ENCODE measurements around the gene PLP2.

PLP2 gene

GRCh38 chrX:49186125-49187027 is 14.7 kb downstream of the PLP2 start, which contains the start of gene PRICKLE3:
PRICKLE3 (minus strand) TSS chrX:49186373; CDS start chrX:49186297, 76 bp downstream.
- ChIA-PET POLR2A (ENCODE audit: low non-redundant PET) (no interaction called here), CTCF (no interaction called here)
- TF ChIP-seq CTCF (conservative IDR thresholded peaks at IDR 0.05; ENCODE audit: low read depth) = peak; percentile 40
- no peak for DNase-seq (ENCODE audit: low spot score)
- peak within 1 kb of the TSS; percentile 93 for H3K27ac ChIP-seq

- ChIA-PET POLR2A (ENCODE audit: low non-redundant PET) (no interaction called here), CTCF (no interaction called here)
- H3K27ac ChIP-seq = peak overlapping the region; percentile 93
These were observed 15.3 kb downstream of the PLP2 start for GRCh38 chrX:49187028-49187394.

GRCh38 chrX:49187526-49187925 is 15.8 kb downstream of the PLP2 start:
- no peak for TF ChIP-seq CTCF (conservative IDR thresholded peaks at IDR 0.05; ENCODE audit: low read depth)
- ChIA-PET CTCF (no interaction called here), POLR2A (ENCODE audit: low non-redundant PET) (no interaction called here)
- H3K27ac ChIP-seq = peak overlapping the region; percentile 93
- no peak for DNase-seq (ENCODE audit: low spot score)

More at GRCh38 chrX:49187028-49187394, 15.3 kb downstream of the PLP2 start:
- TF ChIP-seq CTCF (conservative IDR thresholded peaks at IDR 0.05; ENCODE audit: low read depth) = no peak
- no peak for DNase-seq (ENCODE audit: low spot score)

GRCh38 chrX:49188468-49189076 is 16.9 kb downstream of the PLP2 start:
- POLR2A ChIA-PET (ENCODE audit: low non-redundant PET) = no interaction called here
- DNase-seq (ENCODE audit: low spot score) = no peak
- CTCF ChIA-PET = no interaction called here
- H3K27ac ChIP-seq = peak overlapping the region; percentile 93
- TF ChIP-seq CTCF (conservative IDR thresholded peaks at IDR 0.05; ENCODE audit: low read depth) = no peak

GRCh38 chrX:49189606-49190005 is 17.9 kb downstream of the PLP2 start:
- TF ChIP-seq CTCF (conservative IDR thresholded peaks at IDR 0.05; ENCODE audit: low read depth) = no peak
- CTCF ChIA-PET = interaction anchor here (0.6 kb wide), 1 partner anchor 649 kb away, joined by 6 read pairs; no protein-coding TSS in a partner anchor
- no peak for DNase-seq (ENCODE audit: low spot score)
- H3K27ac ChIP-seq = peak overlapping the region; percentile 93
- POLR2A ChIA-PET (ENCODE audit: low non-redundant PET) = no interaction called here

- POLR2A ChIA-PET (ENCODE audit: low non-redundant PET) = interaction anchor here (0.7 to 1.2 kb wide), 3 partner anchors 11 to 25 kb away, joined by 3 to 6 read pairs (median 3); no protein-coding TSS in a partner anchor
- CTCF ChIA-PET = no interaction called here
- H3K27ac ChIP-seq = peak overlapping the region; percentile 93
- peak; percentile 91 for DNase-seq (ENCODE audit: low spot score)
- TF ChIP-seq CTCF (conservative IDR thresholded peaks at IDR 0.05; ENCODE audit: low read depth) = no peak
These were observed 19.3 kb downstream of the PLP2 start for GRCh38 chrX:49190821-49191573.

Measured in RWPE1 (cell line).